AG10803 (cell line): ENCODE data around the gene PNLIPRP2.

Experiments
- DNase-seq: peaks from one replicate; pipeline ENCODE4 v3.0.0; 2010; ENCODE audit warnings: low read depth
- H3K4me3 ChIP-seq: 2 replicates; pipeline ENCODE4 v1.5.1; 2011; ENCODE audit warnings: mild to moderate bottlenecking, low read length, control low read depth
- CTCF ChIP-seq: conservative IDR thresholded peaks from 2 replicates; pipeline ENCODE4 v1.5.1; 2011; ENCODE audit warnings: mild to moderate bottlenecking, low read length, control low read depth, inconsistent platforms

PNLIPRP2 gene

GRCh38 chr10:116654816-116655215 lies 34.1 kb downstream of the PNLIPRP2 start:
- DNase-seq, result no peak
- 0 out of 2 replicates have a peak, but pooled peaks have one; percentile 5 for TF ChIP-seq CTCF
- H3K4me3 ChIP-seq, result no peak overlapping the region

- no peak for DNase-seq
- H3K4me3 ChIP-seq, result no peak overlapping the region
- no peak for TF ChIP-seq CTCF
Observed at GRCh38 chr10:116655568-116655967, 34.8 kb downstream of the PNLIPRP2 start.

- no peak for DNase-seq
- no peak overlapping the region for H3K4me3 ChIP-seq
- no peak for TF ChIP-seq CTCF
Observed at GRCh38 chr10:116656044-116656443, 35.3 kb downstream of the PNLIPRP2 start.

GRCh38 chr10:116657863-116658551 lies 37.3 kb downstream of the PNLIPRP2 start:
- no peak overlapping the region for H3K4me3 ChIP-seq
- no peak for TF ChIP-seq CTCF
- DNase-seq, result no peak

GRCh38 chr10:116659049-116659670 lies 38.4 kb downstream of the PNLIPRP2 start:
- TF ChIP-seq CTCF, result no peak
- DNase-seq, result no peak
- no peak overlapping the region for H3K4me3 ChIP-seq

- no peak for DNase-seq
- TF ChIP-seq CTCF, result no peak
- no peak overlapping the region for H3K4me3 ChIP-seq
Observed at GRCh38 chr10:116660860-116661259, 40.1 kb downstream of the PNLIPRP2 start.

GRCh38 chr10:116663342-116663741 lies 42.6 kb downstream of the PNLIPRP2 start:
- H3K4me3 ChIP-seq, result no peak overlapping the region
- no peak for DNase-seq
- no peak for TF ChIP-seq CTCF
